SW480 (cell line): ENCODE results near the gene CSNK2A1.
"Not testable (repeated sequence)": the region's sequence is repeated elsewhere in the genome, so short reads cannot be mapped to it uniquely, and the experiment has no call there.

Source experiments
- DNase-seq: peaks from one replicate; pipeline ENCODE4 v3.0.0-alpha.2; 2016; ENCODE audit warnings: low spot score

The CSNK2A1 gene

GRCh38 chr20:454951-455350, 88.6 kb downstream of the CSNK2A1 start:
- DNase-seq = no peak

GRCh38 chr20:452021-452420, 91.6 kb downstream of the CSNK2A1 start:
- DNase-seq = not testable (repeated sequence)

- no peak for DNase-seq
Observed at GRCh38 chr20:445514-446336, 97.9 kb downstream of the CSNK2A1 start.

GRCh38 chr20:444862-445426, 98.6 kb downstream of the CSNK2A1 start:
- DNase-seq = no peak

GRCh38 chr20:444117-444516, 99.5 kb downstream of the CSNK2A1 start:
- DNase-seq = no peak

GRCh38 chr20:443223-443775, 100.3 kb downstream of the CSNK2A1 start:
- no peak for DNase-seq

- DNase-seq = no peak
Observed at GRCh38 chr20:440636-441035, 103.0 kb downstream of the CSNK2A1 start.

GRCh38 chr20:440148-440547, 103.4 kb downstream of the CSNK2A1 start:
- DNase-seq = no peak

GRCh38 chr20:438571-439469, 104.8 kb downstream of the CSNK2A1 start:
- DNase-seq = no peak

- DNase-seq = no peak
Observed at GRCh38 chr20:437787-438486, 105.7 kb downstream of the CSNK2A1 start.

GRCh38 chr20:436476-436875, 107.1 kb downstream of the CSNK2A1 start:
- DNase-seq = no peak

GRCh38 chr20:435558-435957, 108.0 kb downstream of the CSNK2A1 start:
- no peak for DNase-seq

GRCh38 chr20:434661-435419, 108.8 kb downstream of the CSNK2A1 start:
- DNase-seq = no peak

- no peak for DNase-seq
Observed at GRCh38 chr20:434221-434620, 109.4 kb downstream of the CSNK2A1 start.

- peak; percentile 58 for DNase-seq
Observed at GRCh38 chr20:433300-433975, 110.2 kb downstream of the CSNK2A1 start.

- no peak for DNase-seq
Observed at GRCh38 chr20:432677-433299, 110.8 kb downstream of the CSNK2A1 start.

GRCh38 chr20:432208-432607, 111.4 kb downstream of the CSNK2A1 start:
- DNase-seq = no peak

- DNase-seq = peak; percentile 88
Observed at GRCh38 chr20:431012-431904, 112.3 kb downstream of the CSNK2A1 start.
